ENCODE results near the gene OR52B2. TPM values are rescaled to one million over a fixed set of nuclear protein-coding genes. Genes with fewer than 3 reads are reported as not detected.

OR52B2 gene
- polyA plus RNA-seq, 1 donor from 2014 or later, result not detected

DNA sequence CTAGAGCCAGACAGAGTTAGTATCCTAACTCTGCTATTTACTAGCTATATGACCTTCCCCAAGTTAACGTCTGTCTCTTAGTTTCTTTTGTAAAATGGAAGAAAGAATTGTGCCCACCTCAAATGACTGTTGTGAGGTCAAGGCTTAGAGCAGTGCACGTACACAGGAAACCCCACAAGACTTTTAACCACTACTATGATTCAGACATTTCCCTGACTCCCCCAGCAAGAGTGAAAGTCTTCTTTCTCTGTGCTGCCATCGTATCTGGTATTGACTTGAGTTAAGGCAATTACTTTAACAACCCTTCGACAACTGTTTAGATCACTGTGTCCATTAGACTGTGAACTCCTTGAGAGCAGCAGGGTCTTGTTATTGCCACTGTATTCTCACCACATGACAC lies 26.3 kb upstream of the OR52B2 start:
- Histone ChIP-seq H3F3A (ENCODE audit: insufficient read depth, low read length, poor library complexity, severe bottlenecking) (no peaks in the 10 kb centered on the region), H3K27ac (ENCODE audit: low read length) (no peak overlapping the region), H3K9ac (ENCODE audit: low read length) (no peak overlapping the region), H3K36me3 (ENCODE audit: insufficient read depth, low read length) (no peaks in the 10 kb centered on the region), H3K4me2 (ENCODE audit: low read length) (no peak overlapping the region), H3K79me2 (replicated peaks; ENCODE audit: insufficient read depth, low read length) (no peaks in the 10 kb centered on the region), H3K9me2 (ENCODE audit: insufficient read depth, low read length) (no peaks in the 10 kb centered on the region), H3K4me3 (ENCODE audit: low read length) (no peak overlapping the region), H4K20me1 (ENCODE audit: insufficient read depth) (no peaks in the 10 kb centered on the region), H2AFZ (ENCODE audit: low read depth, low read length) (no peak overlapping the region), H3K27me3 (ENCODE audit: insufficient read depth, low read depth, low read length) (no peaks in the 10 kb centered on the region), H3K9me3 (ENCODE audit: low read length) (no peaks in the 10 kb centered on the region)
- TF ChIP-seq, protein P1, sequence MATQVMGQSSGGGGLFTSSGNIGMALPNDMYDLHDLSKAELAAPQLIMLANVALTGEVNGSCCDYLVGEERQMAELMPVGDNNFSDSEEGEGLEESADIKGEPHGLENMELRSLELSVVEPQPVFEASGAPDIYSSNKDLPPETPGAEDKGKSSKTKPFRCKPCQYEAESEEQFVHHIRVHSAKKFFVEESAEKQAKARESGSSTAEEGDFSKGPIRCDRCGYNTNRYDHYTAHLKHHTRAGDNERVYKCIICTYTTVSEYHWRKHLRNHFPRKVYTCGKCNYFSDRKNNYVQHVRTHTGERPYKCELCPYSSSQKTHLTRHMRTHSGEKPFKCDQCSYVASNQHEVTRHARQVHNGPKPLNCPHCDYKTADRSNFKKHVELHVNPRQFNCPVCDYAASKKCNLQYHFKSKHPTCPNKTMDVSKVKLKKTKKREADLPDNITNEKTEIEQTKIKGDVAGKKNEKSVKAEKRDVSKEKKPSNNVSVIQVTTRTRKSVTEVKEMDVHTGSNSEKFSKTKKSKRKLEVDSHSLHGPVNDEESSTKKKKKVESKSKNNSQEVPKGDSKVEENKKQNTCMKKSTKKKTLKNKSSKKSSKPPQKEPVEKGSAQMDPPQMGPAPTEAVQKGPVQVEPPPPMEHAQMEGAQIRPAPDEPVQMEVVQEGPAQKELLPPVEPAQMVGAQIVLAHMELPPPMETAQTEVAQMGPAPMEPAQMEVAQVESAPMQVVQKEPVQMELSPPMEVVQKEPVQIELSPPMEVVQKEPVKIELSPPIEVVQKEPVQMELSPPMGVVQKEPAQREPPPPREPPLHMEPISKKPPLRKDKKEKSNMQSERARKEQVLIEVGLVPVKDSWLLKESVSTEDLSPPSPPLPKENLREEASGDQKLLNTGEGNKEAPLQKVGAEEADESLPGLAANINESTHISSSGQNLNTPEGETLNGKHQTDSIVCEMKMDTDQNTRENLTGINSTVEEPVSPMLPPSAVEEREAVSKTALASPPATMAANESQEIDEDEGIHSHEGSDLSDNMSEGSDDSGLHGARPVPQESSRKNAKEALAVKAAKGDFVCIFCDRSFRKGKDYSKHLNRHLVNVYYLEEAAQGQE (IDR thresholded peaks at IDR 0.05; ENCODE audit: borderline replicate concordance), result no peak
- TF ChIP-seq POLR2AphosphoS5 (IDR thresholded peaks at IDR 0.05) (no peak), MXI1 (conservative IDR thresholded peaks at IDR 0.05; ENCODE audit: poor library complexity, severe bottlenecking) (no peak), EP300 (conservative IDR thresholded peaks at IDR 0.05; ENCODE audit: poor library complexity, severe bottlenecking) (no peak), RAD21 (conservative IDR thresholded peaks at IDR 0.05) (no peak), SMC3 (conservative IDR thresholded peaks at IDR 0.05; ENCODE audit: poor library complexity) (no peak), EZH2 (IDR thresholded peaks at IDR 0.05; ENCODE audit: borderline replicate concordance, insufficient read depth, low read length, poor library complexity, severe bottlenecking) (no peak), TAF1 (IDR thresholded peaks at IDR 0.05; ENCODE audit: low read depth) (no peak)
- TF ChIP-seq, protein P2, sequence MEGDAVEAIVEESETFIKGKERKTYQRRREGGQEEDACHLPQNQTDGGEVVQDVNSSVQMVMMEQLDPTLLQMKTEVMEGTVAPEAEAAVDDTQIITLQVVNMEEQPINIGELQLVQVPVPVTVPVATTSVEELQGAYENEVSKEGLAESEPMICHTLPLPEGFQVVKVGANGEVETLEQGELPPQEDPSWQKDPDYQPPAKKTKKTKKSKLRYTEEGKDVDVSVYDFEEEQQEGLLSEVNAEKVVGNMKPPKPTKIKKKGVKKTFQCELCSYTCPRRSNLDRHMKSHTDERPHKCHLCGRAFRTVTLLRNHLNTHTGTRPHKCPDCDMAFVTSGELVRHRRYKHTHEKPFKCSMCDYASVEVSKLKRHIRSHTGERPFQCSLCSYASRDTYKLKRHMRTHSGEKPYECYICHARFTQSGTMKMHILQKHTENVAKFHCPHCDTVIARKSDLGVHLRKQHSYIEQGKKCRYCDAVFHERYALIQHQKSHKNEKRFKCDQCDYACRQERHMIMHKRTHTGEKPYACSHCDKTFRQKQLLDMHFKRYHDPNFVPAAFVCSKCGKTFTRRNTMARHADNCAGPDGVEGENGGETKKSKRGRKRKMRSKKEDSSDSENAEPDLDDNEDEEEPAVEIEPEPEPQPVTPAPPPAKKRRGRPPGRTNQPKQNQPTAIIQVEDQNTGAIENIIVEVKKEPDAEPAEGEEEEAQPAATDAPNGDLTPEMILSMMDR (IDR thresholded peaks at IDR 0.05; ENCODE audit: poor library complexity, severe bottlenecking), result no peak

DNA sequence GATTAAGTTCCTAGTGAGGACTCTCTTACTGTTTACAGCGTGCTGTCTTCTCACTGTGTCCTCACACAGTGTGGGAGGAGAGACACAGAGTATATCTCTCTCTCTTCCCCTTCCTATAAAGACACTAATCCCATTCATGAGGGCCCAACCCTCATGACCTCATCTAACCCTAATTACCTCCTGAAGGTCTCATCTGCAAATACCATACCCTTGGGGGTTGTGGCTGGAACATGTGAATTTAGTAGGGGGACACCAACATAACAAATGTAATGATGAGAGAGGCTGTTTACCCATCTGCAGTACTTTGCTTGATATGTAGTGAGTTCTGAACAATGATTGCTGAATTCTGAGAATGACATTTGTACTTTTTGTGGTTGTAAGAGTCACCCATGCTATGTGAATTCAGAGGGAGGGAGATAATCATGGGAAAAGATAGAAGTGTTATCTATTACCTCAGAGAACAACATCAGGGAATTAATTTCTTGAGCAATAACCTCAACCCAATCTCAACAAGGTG lies 24.0 kb upstream of the OR52B2 start:
- H3K9ac ChIP-seq (ENCODE audit: low read length), result no peak overlapping the region
- no peaks in the 10 kb centered on the region for H3K79me2 ChIP-seq (replicated peaks; ENCODE audit: insufficient read depth, low read length)
- H3K4me3 ChIP-seq (ENCODE audit: low read length), result no peak overlapping the region
- no peak overlapping the region for H3K4me2 ChIP-seq (ENCODE audit: low read length)
- no peaks in the 10 kb centered on the region for H3K9me2 ChIP-seq (ENCODE audit: insufficient read depth, low read length)
- no peak overlapping the region for H3K27ac ChIP-seq (ENCODE audit: low read length)
- no peaks in the 10 kb centered on the region for H3F3A ChIP-seq (ENCODE audit: insufficient read depth, low read length, poor library complexity, severe bottlenecking)
- no peaks in the 10 kb centered on the region for H3K27me3 ChIP-seq (ENCODE audit: insufficient read depth, low read depth, low read length)
- no peaks in the 10 kb centered on the region for H3K9me3 ChIP-seq (ENCODE audit: low read length)
- H2AFZ ChIP-seq (ENCODE audit: low read depth, low read length), result no peak overlapping the region
- no peak for TF ChIP-seq SMC3 (conservative IDR thresholded peaks at IDR 0.05; ENCODE audit: poor library complexity)
- no peak for TF ChIP-seq EP300 (conservative IDR thresholded peaks at IDR 0.05; ENCODE audit: poor library complexity, severe bottlenecking)
- TF ChIP-seq POLR2AphosphoS5 (IDR thresholded peaks at IDR 0.05), result no peak
- no peak for TF ChIP-seq MXI1 (conservative IDR thresholded peaks at IDR 0.05; ENCODE audit: poor library complexity, severe bottlenecking)
- H4K20me1 ChIP-seq (ENCODE audit: insufficient read depth), result no peaks in the 10 kb centered on the region
- no peaks in the 10 kb centered on the region for H3K36me3 ChIP-seq (ENCODE audit: insufficient read depth, low read length)

All from neural cell (in vitro differentiated cells).